ENCODE results near the gene RNF26. TPM values are rescaled to one million over a fixed set of nuclear protein-coding genes. Genes with fewer than 3 reads are reported as not detected.

Gene RNF26
- total and polyA plus RNA-seq, 10 of the 15 experiments (the other 5 are each of a cell fraction or from before 2014, with no cell fraction given): 2.8 to 54.5 (median 17.7) TPM

DNA sequence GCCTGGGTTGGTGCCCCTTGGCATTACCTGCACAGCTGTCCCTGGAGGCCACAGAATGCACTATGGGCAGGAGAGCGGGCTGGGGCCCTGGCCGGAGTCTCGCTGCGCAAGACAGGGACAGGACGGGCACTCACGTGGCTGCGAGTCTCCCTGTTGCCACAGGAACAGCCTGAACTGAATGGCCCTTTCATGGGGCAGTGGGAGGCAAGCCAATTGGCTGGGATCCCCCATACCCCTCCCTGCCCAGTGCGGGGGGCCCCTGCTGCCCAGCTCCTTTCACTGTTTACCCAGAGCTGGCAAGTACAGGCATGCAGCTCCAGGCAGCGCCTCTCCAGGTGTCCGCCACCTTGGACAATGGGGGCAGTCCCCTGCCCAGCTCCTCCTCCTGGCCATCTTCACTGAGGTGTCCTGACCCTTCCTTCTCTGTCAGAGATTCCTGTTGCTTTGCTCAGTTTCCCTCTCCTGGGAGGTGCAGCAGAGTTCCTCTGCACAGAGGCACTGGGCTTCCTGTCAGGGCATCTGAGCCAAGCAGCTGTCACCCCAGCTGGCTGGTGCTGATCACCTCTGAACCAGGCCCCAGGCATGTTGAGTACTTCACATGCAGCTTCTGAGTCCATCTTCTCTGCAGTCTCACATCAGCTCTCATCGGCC, 42.0 kb downstream of the RNF26 start:
- in situ Hi-C loops (cut with MboI): no loop called here
- no peak for FAIRE-seq

More for the DNA sequence above, 42.0 kb downstream of the RNF26 start:
- Histone ChIP-seq H3K36me3 (ENCODE audit: control insufficient read depth in 2 of 2, insufficient read depth in 2 of 2, low read length in 1 of 2) (no peaks in the 10 kb centered on the region), H3K4me3 (no peak overlapping the region), H3K9ac (ENCODE audit: control insufficient read depth, insufficient read depth, low read length) (no peak overlapping the region), H3K27ac (ENCODE audit: control insufficient read depth, insufficient read depth) (no peak overlapping the region), H2AFZ (ENCODE audit: control insufficient read depth, low read depth, low read length) (no peak overlapping the region), H3K9me3 (replicated peaks; ENCODE audit: control insufficient read depth, insufficient read depth, low read length) (no peaks in the 10 kb centered on the region), H3K79me2 (ENCODE audit: control insufficient read depth, insufficient read depth, low read length) (no peaks in the 10 kb centered on the region), H3K27me3 (replicated peaks in 1 of 2; ENCODE audit: control insufficient read depth in 2 of 2, insufficient read depth in 2 of 2, low read length in 1 of 2) (peaks cover 0 to 8% of the 10 kb centered on the region in 2 experiments; a peak in 3 of 4 replicates), H3K4me1 (ENCODE audit: control insufficient read depth, insufficient read depth, low read length) (no peaks in the 10 kb centered on the region), H3K4me2 (ENCODE audit: control insufficient read depth, insufficient read depth) (no peak overlapping the region), H4K20me1 (ENCODE audit: control insufficient read depth, insufficient read depth) (no peaks in the 10 kb centered on the region)
- RAD21 ChIA-PET (ENCODE audit: unreplicated experiment): interaction anchor here (1.5 to 5.1 kb wide), 7 partner anchors 9 to 98 kb away, joined by 3 to 47 read pairs (median 6); no protein-coding TSS in a partner anchor
- intact Hi-C loops (cut with micrococcal nuclease; ENCODE audit: unreplicated experiment): no loop called here
- SMC1A ChIA-PET (ENCODE audit: uncharacterized antibody, unreplicated experiment): interaction anchor here (0.9 to 1.3 kb wide), 3 partner anchors 8 to 21 kb away, joined by 3 to 5 read pairs (median 4); no protein-coding TSS in a partner anchor
- BruUV-seq (replicated peaks): no TSS peak
- no peak for TF ChIP-seq ZNF622 (IDR thresholded peaks at IDR 0.05)
- no peak for TF ChIP-seq HDGF (IDR thresholded peaks at IDR 0.05)
- no peak for TF ChIP-seq ZBTB4 (CRISPR knock-in tag; IDR thresholded peaks at IDR 0.05)
- TF ChIP-seq GATAD2B (conservative IDR thresholded peaks at IDR 0.05; ENCODE audit: low read depth): no peak
- TF ChIP-seq MTA3 (IDR thresholded peaks at IDR 0.05; ENCODE audit: borderline replicate concordance, low read length): no peak
- no peak for TF ChIP-seq JUND (IDR thresholded peaks at IDR 0.05; ENCODE audit: low read depth, low read length)
- TF ChIP-seq, protein P1, sequence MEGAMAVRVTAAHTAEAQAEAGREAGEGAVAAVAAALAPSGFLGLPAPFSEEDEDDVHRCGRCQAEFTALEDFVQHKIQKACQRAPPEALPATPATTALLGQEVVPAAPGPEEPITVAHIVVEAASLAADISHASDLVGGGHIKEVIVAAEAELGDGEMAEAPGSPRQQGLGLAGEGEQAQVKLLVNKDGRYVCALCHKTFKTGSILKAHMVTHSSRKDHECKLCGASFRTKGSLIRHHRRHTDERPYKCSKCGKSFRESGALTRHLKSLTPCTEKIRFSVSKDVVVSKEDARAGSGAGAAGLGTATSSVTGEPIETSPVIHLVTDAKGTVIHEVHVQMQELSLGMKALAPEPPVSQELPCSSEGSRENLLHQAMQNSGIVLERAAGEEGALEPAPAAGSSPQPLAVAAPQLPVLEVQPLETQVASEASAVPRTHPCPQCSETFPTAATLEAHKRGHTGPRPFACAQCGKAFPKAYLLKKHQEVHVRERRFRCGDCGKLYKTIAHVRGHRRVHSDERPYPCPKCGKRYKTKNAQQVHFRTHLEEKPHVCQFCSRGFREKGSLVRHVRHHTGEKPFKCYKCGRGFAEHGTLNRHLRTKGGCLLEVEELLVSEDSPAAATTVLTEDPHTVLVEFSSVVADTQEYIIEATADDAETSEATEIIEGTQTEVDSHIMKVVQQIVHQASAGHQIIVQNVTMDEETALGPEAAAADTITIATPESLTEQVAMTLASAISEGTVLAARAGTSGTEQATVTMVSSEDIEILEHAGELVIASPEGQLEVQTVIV (IDR thresholded peaks at IDR 0.05; ENCODE audit: borderline replicate concordance, partially characterized antibody): no peak
- no peak for TF ChIP-seq LARP7 (IDR thresholded peaks at IDR 0.05)
- TF ChIP-seq IKZF2 (IDR thresholded peaks at IDR 0.05): no peak
- TF ChIP-seq BCL3 (IDR thresholded peaks at IDR 0.05; ENCODE audit: borderline replicate concordance, insufficient read depth, low read depth, low read length, poor library complexity, severe bottlenecking): no peak
- no peak for TF ChIP-seq ZZZ3 (IDR thresholded peaks at IDR 0.05; ENCODE audit: control insufficient read depth, insufficient read length, low read depth)
- TF ChIP-seq SMARCA5 (IDR thresholded peaks at IDR 0.05): no peak
- TF ChIP-seq NFXL1 (IDR thresholded peaks at IDR 0.05; ENCODE audit: borderline replicate concordance): no peak
- WGBS (ENCODE audit: insufficient coverage, insufficient replicate concordance, low lambda C conversion rate, missing lambda C conversion rate): 38% methylated on average over 11 of the region's 11 CpGs
- POLR2A ChIA-PET: no interaction called here
- no peak for DNase-seq (ENCODE audit: low read depth, low spot score)
- CTCF ChIA-PET: interaction anchor here (1.0 to 17.9 kb wide), 8 partner anchors 9 to 98 kb away, joined by 3 to 183 read pairs (median 14); no protein-coding TSS in a partner anchor
- no peak for ATAC-seq
